Measurements from ENCODE around the gene ACSF2.

DNA sequence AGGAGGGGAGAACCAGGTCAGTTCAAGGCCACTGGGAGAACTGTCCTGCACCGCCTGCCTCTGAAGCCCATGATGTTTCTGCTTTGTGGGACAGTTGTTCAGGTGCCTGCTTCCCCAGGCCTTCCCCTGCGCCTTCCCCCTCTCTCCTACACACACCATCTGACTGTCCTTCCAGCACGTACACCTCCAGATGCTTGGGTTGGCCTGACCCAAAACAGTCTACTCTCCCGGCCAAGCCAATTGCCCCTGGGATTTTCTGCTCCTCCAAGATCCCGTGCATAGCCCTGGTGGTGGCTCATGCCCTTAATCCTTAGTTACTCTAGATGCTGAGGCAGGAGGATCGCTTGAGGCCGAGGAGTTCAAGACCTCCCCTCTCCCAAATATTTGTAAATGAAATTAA lies 52.0 kb downstream of the ACSF2 start:
- TF ChIP-seq GATA2 (IDR thresholded peaks at IDR 0.05; ENCODE audit: low read depth, low read length) = no peak
- TF ChIP-seq GATA3 (IDR thresholded peaks at IDR 0.05; ENCODE audit: low read depth, low read length) = no peak
